Breast epithelium (tissue), 4 donors: ENCODE data around the gene PLD3. TPM values are rescaled to one million over a fixed set of nuclear protein-coding genes. Genes with fewer than 3 reads are reported as not detected.
"Not testable (repeated sequence)": the region's sequence is repeated elsewhere in the genome, so short reads cannot be mapped to it uniquely, and the experiment has no call there.

Experiments used
- DNase-seq, 2 donors: peaks; one replicate each; pipeline ENCODE4 v3.0.0-alpha.2; 2019; ENCODE audit warnings: low spot score in 2 of 2
- H3K27ac ChIP-seq, 2 donors: fragments of 200-600 bp; sonication (generic) in 1 of 2; one replicate each; pipeline ENCODE4 v1.5.1; 2016 to 2019; ENCODE audit warnings: mild to moderate bottlenecking in 1 of 2
- H3K27me3 ChIP-seq, 2 donors: fragments of 200-600 bp; sonication (generic) in 1 of 2; one replicate each; pipeline versions ENCODE4 v1.5.1 to v1.6.0; 2017 to 2019; ENCODE audit warnings: control low read depth in 1 of 2, mild to moderate bottlenecking in 1 of 2
- H3K36me3 ChIP-seq: fragments of 200-600 bp; one replicate; pipeline ENCODE4 v1.5.1; 2019
- H3K4me1 ChIP-seq, 2 donors: fragments of 200-600 bp; sonication (generic); one replicate each; pipeline ENCODE4 v1.5.1; 2016 to 2019; ENCODE audit warnings: control low read depth in 1 of 2
- H3K4me3 ChIP-seq, 3 donors: fragments of 200-600 bp; sonication (generic); 1 replicate in 2 of 3; 2 replicates in 1 of 3; pipeline ENCODE4 v1.5.1; 2016 to 2019; ENCODE audit warnings: mild to moderate bottlenecking in 3 of 3, moderate library complexity in 2 of 3
- H3K9me3 ChIP-seq, 2 donors: fragments of 200-600 bp; sonication (generic) in 1 of 2; one replicate each; pipeline ENCODE4 v1.5.1; 2016 to 2019; ENCODE audit warnings: control low read depth in 1 of 2
- POLR2A ChIP-seq: fragments of 450-650 bp; IDR thresholded peaks from one replicate; pipeline ENCODE4 v1.6.1; 2016; ENCODE audit warnings: antibody characterized with exemption, mild to moderate bottlenecking, moderate library complexity
- POLR2AphosphoS5 ChIP-seq, 3 donors: sonication (generic); formaldehyde crosslinking; IDR thresholded peaks; one replicate each; pipeline ENCODE4 v1.6.1; 2017; ENCODE audit warnings: antibody characterized with exemption in 3 of 3
- intact Hi-C: fragments of 100-400 bp; cut with DNase I; formaldehyde crosslinking; loops from one replicate; pipeline ENCODE4 v1.15.1; 2023; ENCODE audit warnings: low total_unique reads
- total RNA-seq, 3 donors: library from RNA; depleted of rRNA; stranded (reverse); fragments of >200 nt; gene quantifications; one replicate each; pipeline ENCODE4 v1.1.0, GENCODE V29; 2016
- TF ChIP-seq, protein P1 (sequence below), 3 donors: fragments of 450-650 bp; IDR thresholded peaks; one replicate each; pipeline ENCODE4 v1.5.1; 2016 to 2017; ENCODE audit warnings: antibody characterized with exemption in 3 of 3, mild to moderate bottlenecking in 3 of 3, moderate library complexity in 3 of 3

The PLD3 gene
- total RNA-seq, 3 donors from 2014 or later: 165 to 473 (median 221) TPM

- no peak for TF ChIP-seq POLR2A
- TF ChIP-seq POLR2AphosphoS5 (IDR thresholded peaks at IDR 0.05): no peak
- TF ChIP-seq, protein P1, sequence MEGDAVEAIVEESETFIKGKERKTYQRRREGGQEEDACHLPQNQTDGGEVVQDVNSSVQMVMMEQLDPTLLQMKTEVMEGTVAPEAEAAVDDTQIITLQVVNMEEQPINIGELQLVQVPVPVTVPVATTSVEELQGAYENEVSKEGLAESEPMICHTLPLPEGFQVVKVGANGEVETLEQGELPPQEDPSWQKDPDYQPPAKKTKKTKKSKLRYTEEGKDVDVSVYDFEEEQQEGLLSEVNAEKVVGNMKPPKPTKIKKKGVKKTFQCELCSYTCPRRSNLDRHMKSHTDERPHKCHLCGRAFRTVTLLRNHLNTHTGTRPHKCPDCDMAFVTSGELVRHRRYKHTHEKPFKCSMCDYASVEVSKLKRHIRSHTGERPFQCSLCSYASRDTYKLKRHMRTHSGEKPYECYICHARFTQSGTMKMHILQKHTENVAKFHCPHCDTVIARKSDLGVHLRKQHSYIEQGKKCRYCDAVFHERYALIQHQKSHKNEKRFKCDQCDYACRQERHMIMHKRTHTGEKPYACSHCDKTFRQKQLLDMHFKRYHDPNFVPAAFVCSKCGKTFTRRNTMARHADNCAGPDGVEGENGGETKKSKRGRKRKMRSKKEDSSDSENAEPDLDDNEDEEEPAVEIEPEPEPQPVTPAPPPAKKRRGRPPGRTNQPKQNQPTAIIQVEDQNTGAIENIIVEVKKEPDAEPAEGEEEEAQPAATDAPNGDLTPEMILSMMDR (IDR thresholded peaks at IDR 0.05): no peak
- Histone ChIP-seq H3K4me3 (no peak overlapping the region), H3K27ac (no peak overlapping the region), H3K27me3 (no peaks in the 10 kb centered on the region), H3K36me3 (no peaks in the 10 kb centered on the region), H3K4me1 (no peaks in the 10 kb centered on the region), H3K9me3 (no peaks in the 10 kb centered on the region)
- intact Hi-C loops: no loop called here
- no peak for DNase-seq
These were observed 19.3 kb downstream of the PLD3 start for GRCh38 chr19:40367577-40368434.

DNA sequence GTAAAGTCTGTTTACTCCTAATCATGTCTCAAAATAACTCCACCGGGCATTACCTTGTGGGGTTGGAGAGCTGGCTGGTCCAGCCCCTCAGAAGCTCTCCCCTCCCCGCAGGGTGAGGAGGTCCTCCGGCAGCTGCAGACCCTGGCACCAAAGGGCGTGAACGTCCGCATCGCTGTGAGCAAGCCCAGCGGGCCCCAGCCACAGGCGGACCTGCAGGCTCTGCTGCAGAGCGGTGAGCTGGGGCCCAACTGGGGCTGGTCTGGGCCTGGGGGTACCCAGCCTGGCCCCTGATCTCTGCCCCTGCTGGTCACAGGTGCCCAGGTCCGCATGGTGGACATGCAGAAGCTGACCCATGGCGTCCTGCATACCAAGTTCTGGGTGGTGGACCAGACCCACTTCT, 21.3 kb downstream of the PLD3 start:
- H3K4me1 ChIP-seq: no peaks in the 10 kb centered on the region
- intact Hi-C loops: no loop called here
- H3K36me3 ChIP-seq: no peaks in the 10 kb centered on the region
- no peak for DNase-seq
- no peaks in the 10 kb centered on the region for H3K9me3 ChIP-seq
- H3K27me3 ChIP-seq: no peaks in the 10 kb centered on the region
- no peak overlapping the region for H3K27ac ChIP-seq
- H3K4me3 ChIP-seq: no peak overlapping the region
- TF ChIP-seq, protein P1 (IDR thresholded peaks at IDR 0.05): no peak
- TF ChIP-seq POLR2AphosphoS5 (IDR thresholded peaks at IDR 0.05) (no peak), POLR2A (no peak)

GRCh38 chr19:40370253-40370652, 21.8 kb downstream of the PLD3 start:
- H3K27me3 ChIP-seq, H3K36me3 ChIP-seq, H3K27ac ChIP-seq, intact Hi-C loops, H3K4me3 ChIP-seq, H3K9me3 ChIP-seq, H3K4me1 ChIP-seq, DNase-seq: not testable (repeated sequence)

DNA sequence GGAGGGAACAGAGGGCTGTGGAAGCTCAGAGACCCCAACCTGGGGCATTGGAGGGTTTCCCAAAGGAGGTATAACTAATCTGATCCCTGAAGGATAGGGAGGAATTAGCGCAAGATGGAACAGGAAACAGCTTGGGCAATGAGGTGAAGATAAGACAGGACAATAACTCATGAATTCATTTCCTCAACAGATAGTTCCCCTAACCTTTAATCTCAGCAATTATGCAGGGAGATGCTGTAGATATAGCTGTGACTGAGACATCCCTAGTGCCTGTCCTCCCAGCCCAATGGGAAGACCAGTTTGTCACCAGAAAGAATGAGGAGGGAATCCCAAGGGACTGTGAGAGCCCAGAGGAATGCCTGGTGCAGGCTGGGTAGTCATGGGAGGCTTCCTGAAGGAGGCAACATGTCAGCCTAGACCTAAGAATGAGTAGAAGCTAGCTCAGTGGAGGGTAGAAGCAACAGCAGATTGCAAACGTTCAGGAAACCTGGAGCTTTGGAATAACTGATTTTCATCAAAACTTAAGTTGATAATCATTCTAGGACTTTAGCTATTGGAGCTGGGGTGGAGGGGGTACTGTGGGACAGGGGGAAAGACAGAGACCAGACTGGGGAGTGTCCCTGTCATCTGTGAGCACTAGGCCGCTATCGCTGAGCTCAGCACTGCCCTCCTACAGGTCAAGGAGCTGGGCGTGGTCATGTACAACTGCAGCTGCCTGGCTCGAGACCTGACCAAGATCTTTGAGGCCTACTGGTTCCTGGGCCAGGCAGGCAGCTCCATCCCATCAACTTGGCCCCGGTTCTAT, 22.7 kb downstream of the PLD3 start:
- Histone ChIP-seq H3K27me3 (no peaks in the 10 kb centered on the region), H3K9me3 (no peaks in the 10 kb centered on the region), H3K4me1 (no peaks in the 10 kb centered on the region), H3K4me3 (no peak overlapping the region), H3K27ac (no peak overlapping the region), H3K36me3 (no peaks in the 10 kb centered on the region)
- intact Hi-C loops: no loop called here
- DNase-seq: no peak
- TF ChIP-seq POLR2A: no peak
- TF ChIP-seq POLR2AphosphoS5 (IDR thresholded peaks at IDR 0.05): no peak
- TF ChIP-seq, protein P1 (IDR thresholded peaks at IDR 0.05): no peak

- Histone ChIP-seq H3K4me3 (no peak overlapping the region), H3K4me1 (no peaks in the 10 kb centered on the region), H3K27ac (no peak overlapping the region), H3K9me3 (no peaks in the 10 kb centered on the region), H3K36me3 (no peaks in the 10 kb centered on the region), H3K27me3 (no peaks in the 10 kb centered on the region)
- TF ChIP-seq POLR2AphosphoS5 (IDR thresholded peaks at IDR 0.05) (no peak), POLR2A (no peak)
- TF ChIP-seq, protein P1 (IDR thresholded peaks at IDR 0.05): no peak
- intact Hi-C loops: no loop called here
- DNase-seq: no peak
These were observed 23.3 kb downstream of the PLD3 start for GRCh38 chr19:40371802-40372122.
